GM12878 (cell line): ENCODE results near the gene EMILIN3. TPM values are rescaled to one million over a fixed set of nuclear protein-coding genes. Genes with fewer than 3 reads are reported as not detected.

Experiments used
- ATAC-seq: fragments of 200-7000 bp; cut with Tn5 transposase; 3 replicates; pipeline ENCODE4 v1.9.1; 2020; ENCODE audit warnings: mild to moderate bottlenecking, moderate library complexity
- BruUV-seq: library from RNA; stranded (reverse); fragments of 400-500 nt; replicated peaks from 2 replicates; lab custom pipeline; 2021; lab: Mats Ljungman, UMichigan
- CTCF ChIA-PET: fragments of 300-600 bp; sonication (Branson Sonifier 250); formaldehyde crosslinking; extraction: SDS; loops from one replicate; lab custom pipeline; 2021; ENCODE audit warnings: inconsistent platforms; lab: Yijun Ruan, JAX
- POLR2A ChIA-PET: fragments of 350-600 bp; formaldehyde crosslinking; extraction: SDS; loops from one replicate; lab custom pipeline; 2021; ENCODE audit warnings: inconsistent platforms; lab: Charles Lee
- RAD21 ChIA-PET: fragments of 300-600 bp; sonication (Branson Sonifier 250); formaldehyde crosslinking; loops from one replicate; lab custom pipeline; 2023; ENCODE audit warnings: antibody characterized with exemption; ENCODE audit not compliant: unreplicated experiment; lab: Charles Lee
- SMC1A ChIA-PET: fragments of 300-600 bp; sonication (Branson Sonifier 250); formaldehyde crosslinking; loops from one replicate; lab custom pipeline; 2023; ENCODE audit not compliant: unreplicated experiment, uncharacterized antibody; lab: Charles Lee
- DNase-seq: peaks from one replicate; pipeline ENCODE4 v3.0.0-alpha.2; 2011; ENCODE audit warnings: low read depth, low spot score
- FAIRE-seq: peaks from 3 replicates; lab custom pipeline; 2011; peaks lifted over from hg19 to GRCh38; lab: Jason Lieb, UNC
- H2AFZ ChIP-seq: 2 replicates; pipeline ENCODE4 v1.6.0; 2011; ENCODE audit warnings: low read depth, low read length, control low read depth; ENCODE audit not compliant: control insufficient read depth
- H3K27ac ChIP-seq: 2 replicates; pipeline ENCODE4 v1.5.1; 2011; ENCODE audit warnings: control low read depth; ENCODE audit not compliant: control insufficient read depth, insufficient read depth
- H3K27me3 ChIP-seq, 2 experiments: replicated peaks in 1 of 2; 2 replicates each; pipeline versions ENCODE4 v1.6.0 to v1.6.1; 2011; ENCODE audit warnings: low read length in 1 of 2; ENCODE audit not compliant: control insufficient read depth in 2 of 2, insufficient read depth in 2 of 2
- H3K36me3 ChIP-seq, 2 experiments: 2 replicates each; pipeline ENCODE4 v1.5.1; 2011; ENCODE audit warnings: low read length in 1 of 2; ENCODE audit not compliant: control insufficient read depth in 2 of 2, insufficient read depth in 2 of 2
- H3K4me1 ChIP-seq: 2 replicates; pipeline ENCODE4 v1.6.1; 2011; ENCODE audit warnings: mild to moderate bottlenecking, low read length, moderate library complexity, mixed read lengths; ENCODE audit not compliant: control insufficient read depth, insufficient read depth
- H3K4me2 ChIP-seq: 2 replicates; pipeline ENCODE4 v1.6.0; 2011; ENCODE audit warnings: control low read depth; ENCODE audit not compliant: control insufficient read depth, insufficient read depth
- H3K4me3 ChIP-seq: fragments of 200-600 bp; sonication (generic); 2 replicates; pipeline ENCODE4 v1.5.1; 2016
- H3K79me2 ChIP-seq: 2 replicates; pipeline ENCODE4 v1.6.0; 2011; ENCODE audit warnings: low read length; ENCODE audit not compliant: control insufficient read depth, insufficient read depth
- H3K9ac ChIP-seq: 2 replicates; pipeline ENCODE4 v1.8.0; 2011; ENCODE audit warnings: low read length, control low read depth, mixed read lengths; ENCODE audit not compliant: control insufficient read depth, insufficient read depth
- H3K9me3 ChIP-seq: replicated peaks from 3 replicates; pipeline ENCODE4 v1.5.1; 2011; ENCODE audit warnings: mild to moderate bottlenecking, low read length; ENCODE audit not compliant: control insufficient read depth, insufficient read depth
- H4K20me1 ChIP-seq: 2 replicates; pipeline ENCODE4 v1.6.0; 2011; ENCODE audit not compliant: control insufficient read depth, insufficient read depth
- ASH2L ChIP-seq: fragments of 300-600, 200-600 bp; sonication (generic); IDR thresholded peaks from 2 replicates; pipeline ENCODE4 v1.6.1; 2017; ENCODE audit warnings: low read depth, mild to moderate bottlenecking, borderline replicate concordance
- BACH1 ChIP-seq: fragments of 450-650 bp; IDR thresholded peaks from 2 replicates; pipeline ENCODE4 v1.6.1; 2017; ENCODE audit warnings: mild to moderate bottlenecking, borderline replicate concordance
- BMI1 ChIP-seq: fragments of 450-650 bp; IDR thresholded peaks from 2 replicates; pipeline ENCODE4 v1.6.1; 2016; ENCODE audit warnings: mild to moderate bottlenecking, moderate library complexity, borderline replicate concordance
- CHD2 ChIP-seq: IDR thresholded peaks from 2 replicates; pipeline ENCODE4 v1.6.1; 2011; ENCODE audit warnings: low read depth, low read length, improper control_type of control experiment, borderline replicate concordance
- EP300 ChIP-seq, 2 experiments: fragments of 150-350 bp in 1 of 2; IDR thresholded peaks; 2 replicates each; pipeline ENCODE4 v1.6.1; 2011 to 2012; ENCODE audit warnings: low read depth in 2 of 2, low read length in 2 of 2, borderline replicate concordance in 1 of 2, improper control_type of control experiment in 1 of 2, inconsistent platforms in 1 of 2; ENCODE audit not compliant: control insufficient read depth in 1 of 2
- FOXK2 ChIP-seq: fragments of 450-650 bp; IDR thresholded peaks from 2 replicates; pipeline ENCODE4 v1.6.1; 2017; ENCODE audit warnings: mild to moderate bottlenecking, moderate library complexity
- IKZF1 ChIP-seq: fragments of 450-650 bp; conservative IDR thresholded peaks from 2 replicates; pipeline ENCODE4 v1.6.1; 2017; ENCODE audit warnings: antibody characterized with exemption, mild to moderate bottlenecking
- IKZF2 ChIP-seq, 2 experiments: fragments of 450-650 bp; IDR thresholded peaks; 2 replicates each; pipeline ENCODE4 v1.6.1; 2017; ENCODE audit warnings: mild to moderate bottlenecking in 2 of 2, moderate library complexity in 2 of 2
- IRF4 ChIP-seq: IDR thresholded peaks from 2 replicates; pipeline ENCODE4 v1.6.1; 2011; ENCODE audit warnings: low read depth, low read length
- KDM1A ChIP-seq: fragments of 200-600 bp; sonication (generic); IDR thresholded peaks from 2 replicates; pipeline ENCODE4 v1.6.1; 2016; ENCODE audit warnings: borderline replicate concordance
- NRF1 ChIP-seq: conservative IDR thresholded peaks from 2 replicates; pipeline ENCODE4 v1.6.1; 2011; ENCODE audit warnings: mild to moderate bottlenecking, low read depth, low read length, improper control_type of control experiment
- POLR2A ChIP-seq: IDR thresholded peaks from 2 replicates; pipeline ENCODE4 v1.6.1; 2011; ENCODE audit warnings: low read depth, mild to moderate bottlenecking, low read length
- RAD21 ChIP-seq: IDR thresholded peaks from 2 replicates; pipeline ENCODE4 v1.6.1; 2011; ENCODE audit warnings: mild to moderate bottlenecking, low read depth, low read length, moderate library complexity; ENCODE audit not compliant: insufficient read depth
- RUNX3 ChIP-seq: IDR thresholded peaks from 2 replicates; pipeline ENCODE4 v1.6.1; 2012; ENCODE audit warnings: low read length, inconsistent platforms
- STAT3 ChIP-seq: IDR thresholded peaks from 2 replicates; pipeline ENCODE4 v1.6.1; 2011; ENCODE audit warnings: low read depth, low read length, improper control_type of control experiment
- TBL1XR1 ChIP-seq: IDR thresholded peaks from 2 replicates; pipeline ENCODE4 v1.6.1; 2012; ENCODE audit warnings: low read depth, low read length, improper control_type of control experiment
- TCF12 ChIP-seq: IDR thresholded peaks from 2 replicates; pipeline ENCODE4 v1.6.1; 2011; ENCODE audit warnings: low read depth, mild to moderate bottlenecking, low read length
- TCF3 ChIP-seq: IDR thresholded peaks from 2 replicates; pipeline ENCODE4 v1.6.1; 2012; ENCODE audit warnings: low read depth, mild to moderate bottlenecking, low read length, borderline replicate concordance; ENCODE audit not compliant: insufficient read depth
- ZNF622 ChIP-seq: fragments of 450-650 bp; IDR thresholded peaks from 2 replicates; pipeline ENCODE4 v1.6.1; 2017; ENCODE audit warnings: mild to moderate bottlenecking, inconsistent platforms
- ZSCAN29 ChIP-seq: fragments of 450-650 bp; IDR thresholded peaks from 2 replicates; pipeline ENCODE4 v1.6.1; 2017; ENCODE audit warnings: mild to moderate bottlenecking, moderate library complexity
- WGBS: methylation state at CpG from one replicate; pipeline ENCODE4 v1.1.6; 2016; ENCODE audit warnings: low lambda C conversion rate; ENCODE audit not compliant: insufficient replicate concordance, insufficient coverage; ENCODE audit errors: missing lambda C conversion rate; 5-methylcytosine and 5-hydroxymethylcytosine counted together
- in situ Hi-C: fragments of 300-500 bp; cut with MboI; formaldehyde crosslinking; loops from 9 replicates; pipeline ENCODE4 v1.14.3; 2018; ENCODE audit warnings: mixed read lengths
- intact Hi-C: fragments of 100-400 bp; cut with micrococcal nuclease; formaldehyde crosslinking; loops from one replicate; pipeline ENCODE4 v1.14.2; 2022; ENCODE audit not compliant: unreplicated experiment
- polyA plus RNA-seq, 11 experiments: library from polyadenylated mRNA; depleted of rRNA in 4 of 11; unstranded in 6 of 11; stranded (reverse) in 5 of 11; fragments of >200 nt; fragmentation: Nextera tagmentation in 4 of 11; fragmentation: Illumina TruSeq in 1 of 11; extraction: Ambion mirVana in 4 of 11; extraction: Trizol in 1 of 11; gene quantifications; 1 replicate in 1 of 11; 2 replicates in 10 of 11; pipeline versions ENCODE4 v1.2.1 to v1.2.3, GENCODE V29; 2011 to 2016; ENCODE audit warnings: inconsistent platforms in 2 of 11, missing spikeins in 2 of 11, low read depth in 1 of 11
- total RNA-seq, 4 experiments: library from RNA; depleted of rRNA in 3 of 4; stranded (reverse); fragments of >200 nt in 3 of 4; fragmentation: Illumina TruSeq in 1 of 4; extraction: Trizol in 1 of 4; gene quantifications; 2 replicates each; pipeline versions ENCODE4 v1.2.1 to v1.2.3, GENCODE V29; 2013 to 2021
- TF ChIP-seq, protein P1 (sequence below): IDR thresholded peaks from 2 replicates; pipeline ENCODE4 v1.6.1; 2012; ENCODE audit warnings: low read depth, low read length, improper control_type of control experiment
- TF ChIP-seq, protein P2 (sequence below): fragments of 450-650 bp; IDR thresholded peaks from 2 replicates; pipeline ENCODE4 v1.6.1; 2017; ENCODE audit warnings: low read depth, mild to moderate bottlenecking, moderate library complexity
- TF ChIP-seq, protein P3 (sequence below): IDR thresholded peaks from 2 replicates; pipeline ENCODE4 v1.6.1; 2011; ENCODE audit warnings: low read depth, low read length, improper control_type of control experiment, borderline replicate concordance

The EMILIN3 gene
- total and polyA plus RNA-seq, 10 of the 15 experiments (the other 5 are each of a cell fraction or from before 2014, with no cell fraction given), result not detected

DNA sequence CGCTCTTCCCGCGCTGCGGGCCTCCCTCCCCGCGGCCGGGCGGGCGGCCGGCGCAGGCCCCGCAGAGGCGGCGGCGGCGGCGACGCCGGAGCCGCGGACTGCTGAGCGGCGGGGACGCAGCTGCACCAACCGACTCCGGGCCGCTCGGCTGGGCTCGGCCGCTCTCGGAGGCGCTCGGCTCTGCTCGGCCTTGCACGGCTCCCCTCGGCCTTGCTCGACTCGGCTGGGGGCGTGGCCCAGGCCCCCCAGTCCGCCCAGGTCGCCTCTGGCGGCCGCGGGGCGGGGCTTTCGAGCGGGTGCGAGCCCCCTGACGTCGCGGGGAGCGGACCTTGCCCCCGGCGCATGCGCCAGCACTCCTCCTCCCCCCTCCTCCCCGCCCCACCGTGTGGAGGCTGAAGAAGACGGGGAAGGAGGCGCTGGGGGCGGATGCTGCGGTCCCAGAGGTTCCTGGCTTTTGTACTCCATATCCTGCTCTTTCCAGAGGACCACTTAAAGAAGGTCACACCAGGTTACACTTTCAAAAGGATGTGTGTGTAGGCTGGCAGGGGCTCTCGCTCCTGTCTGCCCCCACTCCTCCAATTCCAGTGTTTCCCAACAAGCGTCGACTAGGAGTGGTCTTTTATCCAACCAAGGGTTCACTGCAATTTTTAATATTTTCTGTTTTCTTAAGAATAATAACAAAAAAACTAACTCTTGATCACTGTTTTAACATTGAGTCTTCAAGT, 48.9 kb downstream of the EMILIN3 start, which contains the start of gene ZHX3:
TSS of gene ZHX3 (minus strand) at position 186 of the 725 bp plus-strand sequence. CDS start 112,815 bp downstream, outside the sequence.
- H3K79me2 ChIP-seq, result peaks cover 8% of the 10 kb centered on the region
- peak within 1 kb of the TSS; percentile 91 for H2AFZ ChIP-seq
- ATAC-seq, result peak; percentile 99
- RAD21 ChIA-PET, result interaction anchor here (1.4 kb wide), 1 partner anchor 12 kb away, joined by 3 read pairs; no protein-coding TSS in a partner anchor
- SMC1A ChIA-PET, result no interaction called here
- H3K4me1 ChIP-seq, result peaks cover 3% of the 10 kb centered on the region; the same call in 1 of the 2 replicates
- WGBS, result under 1% methylated on average over 21 of the region's 64 CpGs
- POLR2A ChIA-PET, result interaction anchor here (2.6 kb wide), 1 partner anchor 11 kb away, joined by 10 read pairs; no protein-coding TSS in a partner anchor
- no peaks in the 10 kb centered on the region for H3K27me3 ChIP-seq
- peak within 1 kb of the TSS; percentile 97 for H3K4me2 ChIP-seq
- in situ Hi-C loops (no loop called here), intact Hi-C loops (loop anchor here (5.0 to 10.0 kb wide), 2 partner anchors 180 to 333 kb away; partner anchors contain the start of gene PLCG1)
- H3K4me3 ChIP-seq, result peak within 1 kb of the TSS; percentile 96
- DNase-seq, result peak; percentile 78
- peak within 1 kb of the TSS; percentile 61 for H3K27ac ChIP-seq
- H4K20me1 ChIP-seq, result no peaks in the 10 kb centered on the region
- peak within 1 kb of the TSS; percentile 82 for H3K9ac ChIP-seq
- no peaks in the 10 kb centered on the region for H3K9me3 ChIP-seq
- FAIRE-seq, result peak; percentile 95
- CTCF ChIA-PET, result interaction anchor here (1.2 kb wide), 1 partner anchor 182 kb away, joined by 3 read pairs; no protein-coding TSS in a partner anchor
- no TSS peak for BruUV-seq
- no peaks in the 10 kb centered on the region for H3K36me3 ChIP-seq
- TF ChIP-seq RAD21 (no peak), ZSCAN29 (0 out of 2 replicates have a peak, but pooled peaks have one; percentile 19), TBL1XR1 (0 out of 2 replicates have a peak, but pooled peaks have one; percentile 49), NRF1 (peak; percentile 82), BMI1 (no peak), ZNF622 (no peak), IRF4 (no peak), FOXK2 (no peak), RUNX3 (0 out of 2 replicates have a peak, but pooled peaks have one; percentile 15), ASH2L (no peak), EP300 (IDR thresholded peaks at IDR 0.05; ENCODE audit: borderline replicate concordance in 1 of 2, control insufficient read depth in 1 of 2, low read depth in 2 of 2, low read length in 2 of 2) (no peak), IKZF2 (IDR thresholded peaks at IDR 0.05) (peak in 1 of 2 experiments; percentile 41; a peak in 2 of 4 replicates), STAT3 (no peak), IKZF1 (peak; percentile 46; the same call in 1 of the 2 replicates), TCF12 (0 out of 2 replicates have a peak, but pooled peaks have one; percentile 4), POLR2A (peak; percentile 60; the same call in 1 of the 2 replicates), TCF3 (0 out of 2 replicates have a peak, but pooled peaks have one; percentile 21), KDM1A (no peak), BACH1 (0 out of 2 replicates have a peak, but pooled peaks have one; percentile 25), CHD2 (no peak)
- TF ChIP-seq, protein P1, sequence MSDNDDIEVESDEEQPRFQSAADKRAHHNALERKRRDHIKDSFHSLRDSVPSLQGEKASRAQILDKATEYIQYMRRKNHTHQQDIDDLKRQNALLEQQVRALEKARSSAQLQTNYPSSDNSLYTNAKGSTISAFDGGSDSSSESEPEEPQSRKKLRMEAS, result peak; percentile 52; the same call in 1 of the 2 replicates
- TF ChIP-seq, protein P2, sequence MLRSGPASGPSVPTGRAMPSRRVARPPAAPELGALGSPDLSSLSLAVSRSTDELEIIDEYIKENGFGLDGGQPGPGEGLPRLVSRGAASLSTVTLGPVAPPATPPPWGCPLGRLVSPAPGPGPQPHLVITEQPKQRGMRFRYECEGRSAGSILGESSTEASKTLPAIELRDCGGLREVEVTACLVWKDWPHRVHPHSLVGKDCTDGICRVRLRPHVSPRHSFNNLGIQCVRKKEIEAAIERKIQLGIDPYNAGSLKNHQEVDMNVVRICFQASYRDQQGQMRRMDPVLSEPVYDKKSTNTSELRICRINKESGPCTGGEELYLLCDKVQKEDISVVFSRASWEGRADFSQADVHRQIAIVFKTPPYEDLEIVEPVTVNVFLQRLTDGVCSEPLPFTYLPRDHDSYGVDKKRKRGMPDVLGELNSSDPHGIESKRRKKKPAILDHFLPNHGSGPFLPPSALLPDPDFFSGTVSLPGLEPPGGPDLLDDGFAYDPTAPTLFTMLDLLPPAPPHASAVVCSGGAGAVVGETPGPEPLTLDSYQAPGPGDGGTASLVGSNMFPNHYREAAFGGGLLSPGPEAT, result no peak
- TF ChIP-seq, protein P3, sequence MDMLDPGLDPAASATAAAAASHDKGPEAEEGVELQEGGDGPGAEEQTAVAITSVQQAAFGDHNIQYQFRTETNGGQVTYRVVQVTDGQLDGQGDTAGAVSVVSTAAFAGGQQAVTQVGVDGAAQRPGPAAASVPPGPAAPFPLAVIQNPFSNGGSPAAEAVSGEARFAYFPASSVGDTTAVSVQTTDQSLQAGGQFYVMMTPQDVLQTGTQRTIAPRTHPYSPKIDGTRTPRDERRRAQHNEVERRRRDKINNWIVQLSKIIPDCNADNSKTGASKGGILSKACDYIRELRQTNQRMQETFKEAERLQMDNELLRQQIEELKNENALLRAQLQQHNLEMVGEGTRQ, result no peak
